AG20443 (cell line): ENCODE measurements around the gene MARCHF6.
A peak's percentile ranks its signal among the peaks of the same experiment; 100 is the strongest.
"Not testable (repeated sequence)": the region's sequence is repeated elsewhere in the genome, so short reads cannot be mapped to it uniquely, and the experiment has no call there.

ENCODE experiments used
- DNase-seq: peaks from one replicate; pipeline ENCODE4 v3.0.0; 2012; ENCODE audit warnings: low spot score, mixed read lengths

The MARCHF6 gene

DNA sequence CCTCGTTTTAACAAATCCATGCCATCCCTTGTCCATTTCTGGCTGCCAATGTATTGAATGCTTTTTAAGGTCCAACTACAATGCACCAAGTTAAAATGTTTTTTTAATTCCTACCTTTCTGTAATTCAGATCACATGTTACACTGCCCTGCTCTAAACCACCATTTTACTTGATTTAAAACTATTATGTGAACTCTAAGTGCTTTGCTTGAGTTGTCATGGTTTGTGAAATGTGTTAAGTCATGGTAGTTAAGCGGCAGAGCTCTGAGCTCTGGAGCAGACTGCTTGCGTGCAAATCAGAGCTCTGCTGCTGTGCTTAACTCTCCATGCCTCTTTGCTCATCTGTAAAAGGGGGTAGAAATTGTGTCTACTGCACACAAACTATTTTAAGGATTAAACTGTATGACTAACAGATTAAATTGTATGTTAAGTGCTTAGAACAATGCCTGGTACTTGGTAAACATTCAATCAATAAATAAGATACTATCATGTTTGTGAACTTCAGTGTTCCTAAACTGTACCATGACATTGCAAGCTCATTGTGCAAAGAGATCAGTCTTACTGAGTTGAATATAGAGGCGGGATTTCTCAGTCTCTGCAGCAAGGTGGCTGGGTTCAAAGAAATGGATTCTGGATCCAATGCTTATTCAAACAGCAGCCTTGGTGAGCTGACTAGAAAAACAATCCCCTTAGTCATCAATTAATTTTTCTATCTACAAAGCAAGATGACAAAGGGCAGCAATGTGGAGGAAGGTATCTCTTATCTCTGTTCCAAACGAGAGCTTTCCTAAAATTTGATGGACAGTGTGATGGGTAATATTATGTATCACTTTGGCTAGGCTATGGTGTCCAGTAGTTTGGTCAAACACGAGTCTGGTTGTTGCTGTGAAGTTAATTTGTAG, 29.7 kb upstream of the MARCHF6 start:
- peak; percentile 52 for DNase-seq

DNA sequence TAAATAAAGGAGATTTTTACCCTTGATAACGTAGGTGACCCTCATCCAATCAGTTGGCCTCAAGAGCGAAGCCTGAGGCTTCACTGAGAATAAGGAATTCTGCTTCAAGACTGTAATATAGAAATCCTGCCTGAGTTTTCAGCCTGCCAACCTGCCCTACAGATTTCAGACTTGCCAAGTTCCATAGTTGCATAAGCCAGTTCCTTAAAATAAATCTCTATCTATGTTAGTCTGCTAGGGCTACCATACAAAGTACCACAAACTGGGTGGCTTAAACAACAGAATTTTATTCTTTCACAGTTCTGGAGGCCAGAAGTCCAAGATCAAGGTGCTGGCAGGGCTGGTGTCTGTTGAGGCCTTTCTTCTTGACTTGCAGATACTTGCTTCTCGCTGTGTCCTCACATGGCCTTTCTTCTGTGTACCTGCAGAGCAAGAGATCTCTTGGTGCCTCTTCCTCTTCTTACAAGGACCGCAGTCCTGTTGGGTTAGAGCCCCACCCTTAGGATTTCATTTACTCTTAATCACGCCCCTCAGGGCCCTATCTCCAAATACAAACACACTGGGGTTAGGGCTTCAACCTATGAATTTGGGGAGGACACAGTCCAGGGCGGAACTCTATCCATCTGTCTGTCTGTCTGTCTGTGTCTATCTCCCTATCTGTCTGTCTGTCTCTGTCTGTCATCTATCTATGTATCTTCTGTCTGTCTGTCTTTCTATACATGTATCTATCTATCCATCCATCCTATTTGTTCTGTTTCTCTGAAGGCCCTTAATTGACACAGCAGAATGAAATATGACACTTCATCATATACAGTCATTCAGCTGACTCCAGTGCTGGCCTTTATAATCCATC, 28.8 kb upstream of the MARCHF6 start:
- DNase-seq = no peak

DNA sequence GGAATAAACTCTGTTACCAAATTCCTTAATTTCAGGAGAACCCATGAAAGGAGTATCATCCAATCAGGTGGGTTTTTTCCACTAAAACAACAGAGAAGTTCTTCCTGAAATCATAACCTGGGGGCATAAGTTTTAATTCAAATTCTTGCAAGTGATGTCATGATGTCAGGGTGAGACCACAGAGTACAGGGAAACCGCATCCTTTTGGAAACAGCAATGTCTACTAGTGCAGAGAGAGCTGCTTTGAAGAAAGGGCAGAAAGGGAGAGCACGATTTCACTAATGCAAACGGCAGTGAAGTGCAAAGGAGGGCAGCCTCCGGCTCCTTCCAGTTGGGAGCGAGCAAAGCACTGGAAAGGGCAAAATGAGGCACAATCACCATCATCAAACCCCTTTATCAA, 25.2 kb upstream of the MARCHF6 start:
- no peak for DNase-seq

DNA sequence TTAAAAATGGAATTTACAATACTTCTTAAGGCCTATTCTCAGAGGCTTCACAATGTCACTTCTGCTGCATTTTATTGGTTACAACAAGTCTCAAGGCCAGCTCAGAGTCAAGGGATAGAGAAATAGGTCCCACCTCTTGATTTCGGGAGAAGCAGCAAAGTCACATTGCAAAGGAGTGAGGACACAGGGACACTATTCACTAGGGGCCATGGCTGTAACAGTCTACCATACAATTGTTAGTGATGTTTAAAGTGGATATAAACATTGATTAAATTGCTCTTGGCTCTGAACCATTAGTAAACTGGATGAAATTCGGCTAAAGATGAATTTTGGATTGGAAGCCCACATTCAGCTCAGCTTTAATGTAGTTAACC, 24.1 kb upstream of the MARCHF6 start:
- DNase-seq = no peak

DNA sequence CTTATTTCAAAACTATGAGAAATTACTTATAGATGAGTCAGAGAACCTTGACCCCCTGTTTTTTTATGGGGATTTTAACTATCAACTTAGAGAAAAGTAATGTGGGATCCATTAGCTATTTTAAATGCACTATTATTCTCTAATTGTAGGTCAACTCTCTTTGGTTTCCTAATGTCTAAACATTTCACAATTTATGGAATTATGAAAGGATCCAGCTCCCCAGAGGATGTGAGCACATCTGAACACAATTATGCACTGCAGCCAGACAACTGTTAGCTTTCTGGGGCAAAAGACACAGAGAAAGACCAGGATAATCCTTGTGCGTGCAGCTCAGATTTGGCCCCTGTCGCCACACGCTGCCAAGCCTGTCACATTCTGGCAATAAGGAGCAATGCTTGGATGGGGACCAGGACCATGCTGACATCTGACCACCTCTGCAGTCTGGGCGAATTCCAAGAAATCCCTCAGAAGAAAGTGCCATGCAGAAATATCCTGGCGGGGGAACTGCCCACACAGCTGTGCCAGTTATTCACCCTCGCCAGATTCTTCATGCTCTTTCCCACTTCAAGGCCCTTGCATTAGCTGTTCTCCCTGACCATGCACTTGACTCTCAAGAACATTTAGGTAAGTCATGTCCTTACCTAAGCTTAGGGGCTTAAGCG, 23.5 kb upstream of the MARCHF6 start:
- DNase-seq = peak; percentile 77

DNA sequence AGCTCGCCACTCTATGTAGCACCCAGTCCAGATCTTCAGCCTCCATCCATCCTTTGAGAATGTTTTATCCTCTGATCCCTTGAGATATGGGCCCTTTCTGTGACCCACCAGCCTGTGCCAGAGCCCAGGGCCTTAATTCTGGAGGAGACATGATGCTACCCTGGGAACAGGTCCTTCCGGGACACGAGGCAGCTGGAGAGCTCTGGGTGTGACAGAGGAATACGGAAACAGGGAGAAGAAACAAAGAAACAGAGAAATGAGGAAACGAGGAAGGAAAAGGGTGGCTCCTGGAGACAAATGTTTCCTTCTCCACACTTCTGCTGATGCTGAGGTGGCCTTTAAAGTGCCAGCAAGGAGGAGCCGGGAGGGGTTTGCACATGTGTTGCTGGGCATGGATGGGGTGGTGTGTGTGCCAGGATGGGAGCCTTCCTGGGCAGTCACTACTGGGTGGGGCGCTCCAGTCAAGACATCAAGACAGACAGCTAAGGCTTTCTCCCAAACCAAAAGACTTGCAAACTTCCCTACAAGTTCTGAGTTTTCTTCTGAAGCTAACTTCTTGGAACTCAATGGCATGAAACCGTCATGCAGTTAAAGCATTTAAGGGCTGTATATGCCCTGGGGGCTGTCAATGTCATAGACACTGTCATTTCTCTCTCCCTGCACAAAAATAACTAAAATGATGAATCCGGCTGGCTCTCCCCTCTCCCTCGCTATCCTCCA, 22.8 kb upstream of the MARCHF6 start:
- DNase-seq = no peak

DNA sequence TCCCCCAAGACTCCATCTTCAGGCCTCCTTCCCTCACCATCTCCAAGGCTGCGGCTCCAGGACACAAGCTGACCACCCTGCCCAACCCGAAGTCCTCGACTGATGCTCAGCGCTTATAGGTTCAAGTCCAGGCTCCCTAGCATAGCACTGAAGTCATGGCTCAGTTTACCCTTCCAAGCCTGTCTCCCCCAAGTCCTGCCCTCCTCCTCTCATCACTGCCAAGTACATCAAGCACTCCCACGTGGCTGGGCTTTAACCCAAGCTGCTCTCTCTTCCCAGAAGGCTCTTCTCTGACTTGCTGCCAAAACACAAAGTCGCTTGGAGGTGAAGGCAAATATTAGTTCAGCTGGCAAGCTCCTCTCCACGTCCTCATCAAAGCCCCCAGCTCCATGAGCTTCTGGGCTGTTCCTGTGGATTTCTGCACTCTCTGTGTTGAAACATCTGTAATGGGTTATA, 22.1 kb upstream of the MARCHF6 start:
- no peak for DNase-seq

DNA sequence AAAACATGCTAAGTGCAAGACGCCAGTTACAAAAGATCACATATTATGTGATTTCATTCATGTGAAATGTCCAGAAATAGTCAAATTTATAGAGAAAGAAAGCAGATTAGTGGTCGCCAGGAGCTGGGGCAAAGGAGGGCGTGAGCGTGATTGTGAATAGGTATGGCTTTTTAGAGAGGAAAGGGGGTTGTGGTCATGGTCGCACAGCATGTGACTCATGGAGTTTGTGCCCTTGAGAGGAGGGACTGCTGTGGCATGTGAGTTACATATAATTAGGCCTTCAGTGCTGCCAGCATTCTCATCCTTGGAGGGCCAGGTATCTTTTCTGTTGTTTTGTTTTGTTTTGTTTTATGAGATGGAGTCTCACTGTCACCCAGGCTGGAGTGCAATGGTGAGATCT, 21.2 kb upstream of the MARCHF6 start:
- no peak for DNase-seq

DNA sequence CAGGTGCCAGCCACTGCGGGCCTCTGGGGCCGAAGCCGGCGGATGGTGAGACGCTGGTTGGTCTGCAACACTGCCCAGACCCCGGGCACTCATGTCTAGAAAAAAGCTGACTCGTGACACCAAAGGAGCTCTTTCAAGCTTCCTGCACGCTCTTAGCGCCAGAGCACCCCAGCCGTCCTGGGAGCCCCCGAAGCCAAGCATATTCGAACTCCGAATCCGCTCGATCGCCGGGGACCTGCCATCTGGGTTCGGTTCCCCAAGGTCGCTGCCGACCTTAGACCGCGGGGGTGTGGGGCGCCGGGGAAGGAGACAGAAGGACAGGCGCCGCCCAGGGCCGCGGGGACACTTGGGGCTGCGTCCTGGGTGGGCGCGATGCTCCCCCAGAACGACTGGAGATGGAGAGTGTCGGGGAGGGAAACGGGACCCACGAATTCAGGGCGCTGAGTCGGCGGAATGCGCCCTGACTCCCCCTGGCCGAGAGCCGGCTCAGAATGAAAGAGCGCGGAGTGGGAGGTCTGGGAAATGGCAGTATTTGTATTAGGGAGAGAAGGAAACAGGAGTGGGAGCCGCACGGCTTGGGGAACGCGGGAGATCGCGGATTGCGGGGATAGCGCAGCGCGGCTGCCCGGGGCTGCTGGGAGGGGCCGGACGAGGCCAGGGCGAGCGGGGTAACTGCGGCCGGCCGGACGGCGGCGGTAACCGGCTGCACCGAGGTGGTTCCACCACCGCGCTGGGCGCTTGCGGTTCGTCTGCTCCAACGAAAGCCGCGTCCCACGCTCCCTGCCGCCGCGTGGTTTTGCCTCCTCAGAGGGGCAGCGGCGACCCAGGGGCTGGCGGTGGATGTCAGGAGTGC, 20.1 kb upstream of the MARCHF6 start:
- DNase-seq = peak; percentile 74

DNA sequence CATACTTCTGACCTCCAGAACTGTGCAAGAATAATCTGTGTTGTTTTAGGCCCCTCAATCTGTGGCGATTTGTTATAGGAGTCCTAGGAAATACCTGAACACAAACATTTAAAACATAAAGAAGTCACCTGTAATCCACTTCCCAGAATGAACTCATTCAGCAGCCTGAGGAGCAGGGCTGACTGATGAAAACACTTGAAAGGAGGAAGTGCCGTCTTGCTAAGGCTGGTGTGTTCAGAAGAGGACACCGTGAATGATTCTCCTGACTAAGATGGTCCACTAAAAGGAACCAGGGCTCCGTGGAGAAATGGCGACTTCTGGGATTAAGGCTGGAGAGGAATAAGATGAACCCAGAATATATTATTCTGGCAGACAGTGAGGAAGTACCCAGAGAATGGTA, 18.7 kb upstream of the MARCHF6 start:
- no peak for DNase-seq

DNA sequence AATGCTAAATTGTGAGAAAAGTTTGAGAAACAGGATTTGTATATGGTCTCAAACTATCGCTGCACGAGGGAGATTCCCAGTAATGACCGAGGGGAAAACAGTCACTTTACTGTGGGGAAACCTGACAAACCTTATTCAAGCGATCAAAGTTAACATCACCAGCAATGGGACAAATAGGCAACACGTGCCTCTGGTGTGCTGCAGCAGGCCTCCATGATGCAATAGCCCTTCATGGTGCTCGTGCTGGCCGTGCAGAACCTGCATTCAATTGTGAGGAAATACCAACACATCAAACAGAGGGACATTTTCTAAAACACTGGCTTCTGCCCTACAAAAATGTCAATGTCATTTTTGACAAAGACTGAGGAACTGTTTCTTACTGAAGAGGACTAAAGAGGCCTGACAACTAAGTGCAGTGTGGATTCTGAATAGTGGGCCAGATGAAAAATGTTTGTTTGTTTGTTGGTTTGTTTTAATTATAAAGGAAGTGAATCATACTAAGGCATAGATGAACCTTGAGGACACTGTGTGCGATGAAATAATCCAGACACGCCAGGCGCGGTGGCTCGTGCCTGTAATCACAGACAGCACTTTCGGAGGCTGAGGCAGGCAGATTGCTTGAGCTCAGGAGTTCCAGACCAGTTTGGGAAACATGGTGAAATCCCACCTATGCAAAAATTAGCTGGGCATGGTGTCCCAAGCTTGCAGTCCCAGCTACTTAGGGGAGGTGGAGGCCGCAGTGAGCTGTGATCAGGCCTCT, 17.6 kb upstream of the MARCHF6 start:
- DNase-seq = no peak

DNA sequence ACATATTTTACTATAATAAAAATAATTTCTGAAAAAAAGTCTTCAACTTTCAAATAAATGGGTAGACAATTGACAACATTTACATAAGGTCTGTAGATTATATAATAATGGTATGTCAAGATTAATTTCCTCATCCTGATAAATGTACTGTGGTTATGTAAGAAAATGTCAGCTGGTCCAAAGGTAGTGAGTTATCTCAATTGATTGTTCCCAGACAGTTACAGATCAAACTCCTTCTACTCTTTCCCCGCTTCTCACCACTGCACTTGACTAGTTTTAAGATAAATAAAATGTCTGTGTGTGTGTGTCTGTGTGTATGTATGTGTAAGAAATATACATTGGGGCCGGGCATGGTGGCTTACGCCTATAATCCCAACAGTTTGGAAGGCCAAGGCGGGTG, 16.4 kb upstream of the MARCHF6 start:
- no peak for DNase-seq

DNA sequence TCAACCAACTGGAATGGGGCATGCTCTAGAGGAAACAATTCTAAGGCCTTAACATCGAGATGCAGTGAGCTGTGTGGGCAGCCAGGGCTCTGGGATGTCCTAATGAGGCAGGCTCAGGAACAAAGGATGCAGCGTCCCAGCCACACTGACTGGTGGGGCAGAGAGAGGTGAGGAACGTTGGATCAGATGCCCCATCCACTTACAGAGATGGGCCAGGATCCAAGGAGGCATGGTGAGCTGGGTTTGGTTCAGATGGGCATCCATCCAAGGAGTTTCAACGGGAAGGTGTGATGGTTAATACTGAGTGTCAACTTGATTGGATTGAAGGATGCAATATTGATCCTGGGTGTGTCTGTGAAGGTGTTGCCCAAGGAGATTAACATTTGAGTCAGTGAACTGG, 15.5 kb upstream of the MARCHF6 start:
- no peak for DNase-seq

DNA sequence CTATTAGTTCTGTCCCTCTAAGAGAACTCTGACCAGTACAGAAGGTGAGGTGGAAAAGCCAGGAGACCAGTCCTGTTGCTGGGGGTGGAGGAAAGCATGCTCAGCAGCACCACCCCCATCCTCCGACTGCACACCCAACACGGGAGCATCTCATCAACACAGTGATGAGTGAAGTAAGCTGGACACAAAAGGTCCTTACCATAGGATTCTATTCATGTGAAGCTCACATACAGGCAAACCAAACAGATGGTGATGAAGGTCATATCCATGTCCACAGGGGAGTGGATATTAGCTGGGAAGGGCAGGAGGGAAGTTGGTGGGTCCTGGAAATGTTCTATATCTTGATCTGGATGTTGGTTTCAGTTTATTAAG, 14.8 kb upstream of the MARCHF6 start:
- no peak for DNase-seq

DNA sequence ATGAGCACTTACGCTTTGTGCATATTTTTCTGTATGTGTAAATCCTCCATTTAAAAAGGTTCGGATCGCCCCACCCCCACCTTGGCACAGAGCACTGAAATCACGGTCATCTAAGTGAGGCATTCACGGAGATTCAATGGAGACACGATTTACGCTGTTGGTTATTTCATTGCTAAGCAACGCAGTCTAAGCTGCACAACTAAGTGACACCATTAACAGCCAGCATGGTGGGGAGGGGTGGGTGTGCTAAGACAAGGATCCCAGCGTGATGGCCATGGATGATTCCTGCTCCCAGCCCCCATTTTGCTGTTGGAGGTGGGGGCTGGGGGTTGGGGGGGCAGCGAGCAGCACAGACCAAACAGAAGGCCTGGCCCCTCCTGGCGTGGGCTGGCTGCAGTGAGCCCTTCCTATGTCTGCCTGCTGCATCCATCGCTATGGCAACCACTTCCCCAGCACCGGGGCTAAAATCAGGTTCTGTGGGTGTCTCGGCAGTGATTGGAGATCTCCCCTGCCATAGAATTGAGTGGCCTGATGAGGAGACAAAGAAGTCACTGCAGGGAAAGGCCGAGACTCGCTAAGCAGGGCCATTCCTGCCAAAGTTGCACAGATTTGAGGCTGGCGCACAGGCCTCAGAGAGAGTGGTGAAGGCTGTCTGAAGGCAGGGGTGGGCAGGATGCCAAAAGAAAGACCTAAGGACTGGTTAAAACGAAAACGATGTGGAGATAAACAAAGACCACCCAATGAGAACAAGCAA, 14.3 kb upstream of the MARCHF6 start:
- no peak for DNase-seq

DNA sequence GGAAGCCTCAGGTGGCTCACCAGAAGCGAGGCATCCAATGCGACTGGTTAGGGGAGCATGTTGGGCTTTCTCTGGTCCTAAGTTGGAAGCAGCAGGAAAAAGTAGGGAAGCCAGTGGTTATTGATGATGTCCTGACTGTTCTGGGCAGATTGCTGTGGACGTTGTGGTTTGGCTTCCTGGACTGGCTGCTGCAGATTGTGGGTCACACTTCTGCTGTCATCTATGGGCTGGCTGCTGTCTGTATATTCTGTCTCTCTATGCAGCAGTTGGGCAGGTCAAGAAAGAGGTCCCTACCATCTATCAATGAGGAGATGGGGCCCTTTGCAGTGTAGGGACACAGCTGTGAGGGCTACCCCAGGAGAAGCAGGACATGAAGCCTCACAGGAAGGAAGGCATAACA, 13.5 kb upstream of the MARCHF6 start:
- DNase-seq = no peak

DNA sequence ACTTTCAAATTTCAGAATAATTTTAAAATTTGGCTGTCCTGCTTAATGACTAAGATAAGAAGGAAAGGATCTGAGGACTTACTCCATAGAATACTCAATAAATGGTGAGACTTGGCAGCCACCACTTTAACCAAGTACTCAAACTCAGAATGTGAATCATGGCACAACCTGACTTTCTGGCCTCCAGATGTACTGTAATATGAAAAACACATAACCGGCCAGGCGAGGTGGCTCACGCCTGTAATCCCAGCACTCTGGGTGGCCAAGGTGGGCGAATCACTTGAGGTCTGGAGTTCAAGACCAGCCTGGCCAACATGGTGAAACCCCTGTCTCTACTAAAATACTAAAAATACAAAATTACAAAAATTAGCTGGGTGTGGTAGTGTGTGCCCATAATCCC, 10.0 kb upstream of the MARCHF6 start:
- no peak for DNase-seq

DNA sequence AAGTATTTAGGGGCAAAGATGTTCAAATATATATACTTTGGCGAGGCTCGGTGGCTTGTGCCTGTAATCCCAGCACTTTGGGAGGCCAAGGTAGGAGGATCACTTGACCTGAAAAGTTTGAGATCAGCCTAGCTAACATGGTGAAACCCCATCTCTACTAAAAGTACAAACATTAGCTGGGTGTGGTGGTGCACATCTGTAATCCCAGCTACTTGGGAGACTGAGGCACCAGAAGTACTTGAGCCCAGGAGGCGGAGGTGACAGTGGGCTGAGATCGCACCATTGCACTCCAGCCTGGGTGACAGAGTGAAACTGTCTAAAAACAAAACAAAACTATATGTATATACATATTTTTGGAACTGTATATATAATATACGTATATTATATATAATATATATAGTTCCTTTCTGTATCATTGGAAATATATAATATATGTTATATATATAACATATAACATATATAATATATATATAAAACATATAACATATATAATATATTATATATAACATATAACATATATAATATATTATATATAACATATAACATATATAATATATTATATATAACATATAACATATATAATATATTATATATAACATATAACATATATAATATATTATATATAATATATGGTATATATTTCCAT, 8.9 kb upstream of the MARCHF6 start:
- DNase-seq = not testable (repeated sequence)

DNA sequence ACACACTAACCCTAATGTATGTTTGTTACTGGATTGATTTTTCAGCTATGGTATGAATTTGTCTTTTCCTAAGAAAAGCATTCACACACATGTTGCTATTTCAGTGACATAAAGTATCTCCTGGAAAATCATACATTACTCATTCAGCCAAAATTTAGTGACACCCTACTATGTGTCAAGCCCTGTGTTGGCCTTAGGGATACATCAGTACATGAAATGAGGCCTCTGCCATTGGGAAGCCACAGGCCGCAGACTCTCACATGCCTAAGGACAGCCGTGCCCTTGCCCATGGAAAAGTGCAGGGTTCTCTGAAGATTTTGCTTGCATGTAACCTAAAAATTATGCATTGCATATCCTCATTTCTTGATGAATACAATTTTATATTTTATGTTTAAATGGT, 5.2 kb upstream of the MARCHF6 start:
- DNase-seq = no peak
